AG09309 (cell line): Measurements from ENCODE around the gene PTTG1IP.
"Not testable (repeated sequence)": the region's sequence is repeated elsewhere in the genome, so short reads cannot be mapped to it uniquely, and the experiment has no call there.

ENCODE experiments used
- DNase-seq: peaks from one replicate; pipeline ENCODE4 v3.0.0-alpha.2; 2010; ENCODE audit warnings: low read depth
- H3K4me3 ChIP-seq: 2 replicates; pipeline ENCODE4 v1.5.1; 2011; ENCODE audit warnings: mild to moderate bottlenecking, low read depth, low read length, moderate library complexity; ENCODE audit not compliant: control insufficient read depth
- CTCF ChIP-seq: IDR thresholded peaks from 2 replicates; pipeline ENCODE4 v1.5.1; 2011; ENCODE audit warnings: mild to moderate bottlenecking, low read depth, low read length, inconsistent platforms; ENCODE audit not compliant: insufficient read depth, control insufficient read depth; ENCODE audit errors: missing control alignments

PTTG1IP gene

GRCh38 chr21:44886113-44887075, 12.9 kb upstream of the PTTG1IP start:
- H3K4me3 ChIP-seq: no peak overlapping the region
- TF ChIP-seq CTCF: no peak
- DNase-seq: no peak

- TF ChIP-seq CTCF: no peak
- no peak for DNase-seq
- no peak overlapping the region for H3K4me3 ChIP-seq
Measured at GRCh38 chr21:44885615-44886014, 12.1 kb upstream of the PTTG1IP start.

GRCh38 chr21:44884097-44884496, 10.6 kb upstream of the PTTG1IP start:
- no peak overlapping the region for H3K4me3 ChIP-seq
- TF ChIP-seq CTCF: no peak
- no peak for DNase-seq

GRCh38 chr21:44883250-44883649, 9.8 kb upstream of the PTTG1IP start:
- no peak for DNase-seq
- no peak overlapping the region for H3K4me3 ChIP-seq
- TF ChIP-seq CTCF: no peak

- no peak overlapping the region for H3K4me3 ChIP-seq
- DNase-seq: no peak
- TF ChIP-seq CTCF: no peak
Measured at GRCh38 chr21:44881198-44881872, 7.8 kb upstream of the PTTG1IP start.

- DNase-seq: no peak
- H3K4me3 ChIP-seq: no peak overlapping the region
- TF ChIP-seq CTCF: no peak
Measured at GRCh38 chr21:44880405-44881197, 7.1 kb upstream of the PTTG1IP start.

- H3K4me3 ChIP-seq: not testable (repeated sequence)
Measured at GRCh38 chr21:44879238-44879637, 5.7 kb upstream of the PTTG1IP start.

More at GRCh38 chr21:44879238-44879637, 5.7 kb upstream of the PTTG1IP start:
- DNase-seq: not testable (repeated sequence)
